Endodermal cell (in vitro differentiated cells): ENCODE data around the gene SLC7A1. TPM values are rescaled to one million over a fixed set of nuclear protein-coding genes. Genes with fewer than 3 reads are reported as not detected.
A peak's percentile ranks its signal among the peaks of the same experiment; 100 is the strongest.

ENCODE experiments used
- DNase-seq: peaks from one replicate; pipeline ENCODE4 v3.0.0-alpha.2; 2017
- H3K27ac ChIP-seq: 2 replicates; pipeline ENCODE4 v1.5.1; 2013; ENCODE audit warnings: mild to moderate bottlenecking, low read depth, low read length, moderate library complexity
- H3K27me3 ChIP-seq: 2 replicates; pipeline ENCODE4 v1.6.1; 2013; ENCODE audit warnings: mild to moderate bottlenecking, low read length, moderate library complexity; ENCODE audit not compliant: insufficient read depth, control insufficient read depth, poor library complexity, severe bottlenecking
- H3K36me3 ChIP-seq: 2 replicates; pipeline ENCODE4 v1.7.0; 2013; ENCODE audit warnings: mild to moderate bottlenecking, low read length, moderate library complexity; ENCODE audit not compliant: control insufficient read depth, insufficient read depth
- H3K4me1 ChIP-seq: one replicate; pipeline ENCODE4 v1.7.0; 2013; ENCODE audit warnings: low read length; ENCODE audit not compliant: control insufficient read depth, insufficient read depth
- H3K4me3 ChIP-seq: 2 replicates; pipeline ENCODE4 v1.5.1; 2013; ENCODE audit warnings: mild to moderate bottlenecking, low read length, moderate library complexity
- H3K9ac ChIP-seq: 2 replicates; pipeline ENCODE4 v1.6.1; 2013; ENCODE audit warnings: mild to moderate bottlenecking, low read length, moderate library complexity; ENCODE audit not compliant: poor library complexity, severe bottlenecking; ENCODE audit errors: extremely low read depth
- H3K9me3 ChIP-seq: 2 replicates; pipeline ENCODE4 v1.6.1; 2013; ENCODE audit warnings: mild to moderate bottlenecking, low read length, moderate library complexity; ENCODE audit not compliant: control insufficient read depth
- H3K27ac Mint-ChIP-seq: 2 replicates; pipeline ENCODE4 v1.8.0; 2020; ENCODE audit warnings: mixed read lengths
- H3K27me3 Mint-ChIP-seq: 2 replicates; pipeline ENCODE4 v1.8.0; 2021; ENCODE audit warnings: mild to moderate bottlenecking, mixed read lengths; ENCODE audit not compliant: insufficient read depth
- H3K36me3 Mint-ChIP-seq: 2 replicates; pipeline ENCODE4 v1.8.0; 2020; ENCODE audit warnings: low read depth, mixed read lengths
- H3K4me1 Mint-ChIP-seq: 2 replicates; pipeline ENCODE4 v1.8.0; 2020; ENCODE audit warnings: mixed read lengths
- H3K4me3 Mint-ChIP-seq: 2 replicates; pipeline ENCODE4 v1.8.0; 2020; ENCODE audit warnings: mild to moderate bottlenecking, moderate library complexity, mixed read lengths
- H3K9me3 Mint-ChIP-seq: 2 replicates; pipeline ENCODE4 v1.8.0; 2020; ENCODE audit warnings: mild to moderate bottlenecking, mixed read lengths
- CTCF ChIP-seq: fragments of 200-600 bp; sonication (generic); conservative IDR thresholded peaks from 2 replicates; pipeline ENCODE4 v1.5.0; 2021; ENCODE audit warnings: antibody characterized with exemption, mild to moderate bottlenecking
- WGBS, 2 experiments: methylation state at CpG; one replicate each; pipeline versions ENCODE4 v1.1.5 to v1.1.7; 2013; ENCODE audit warnings: missing lambda C conversion rate in 2 of 2, mixed read lengths in 1 of 2; ENCODE audit not compliant: insufficient coverage in 1 of 2, insufficient read length in 1 of 2; 5-methylcytosine and 5-hydroxymethylcytosine counted together
- total RNA-seq, 2 donors: library from RNA; stranded (reverse); fragmentation: NEBNext Ultra II Directional in 1 of 2; extraction: Animal tissue kit (Norgen Biotek cat#: 25700) in 1 of 2; gene quantifications; 2 replicates in 1 of 2; 3 replicates in 1 of 2; pipeline ENCODE4 v1.2.1, GENCODE V29; 2021

SLC7A1 gene
- total RNA-seq, 2 donors from 2014 or later: 26.0 to 27.3 TPM

- H3K27ac Mint-ChIP-seq: no peak overlapping the region
- peaks cover 7% of the 10 kb centered on the region for H3K27me3 Mint-ChIP-seq
- no peak overlapping the region for H3K4me3 Mint-ChIP-seq
- Histone ChIP-seq H3K27ac (no peak overlapping the region), H3K4me1 (peaks cover 6% of the 10 kb centered on the region), H3K27me3 (no peaks in the 10 kb centered on the region), H3K9ac (no peak overlapping the region), H3K4me3 (no peak overlapping the region), H3K36me3 (no peaks in the 10 kb centered on the region), H3K9me3 (no peaks in the 10 kb centered on the region)
- DNase-seq: peak; percentile 54
- H3K4me1 Mint-ChIP-seq: peaks cover 22% of the 10 kb centered on the region
- TF ChIP-seq CTCF: no peak
- no peaks in the 10 kb centered on the region for H3K36me3 Mint-ChIP-seq
- no peaks in the 10 kb centered on the region for H3K9me3 Mint-ChIP-seq
- WGBS, 2 experiments: 90 to 92% methylated on average over 20 to 22 of the region's 22 CpGs
Observed at GRCh38 chr13:29487466-29488454, 107.7 kb downstream of the SLC7A1 start.

- Histone ChIP-seq H3K9ac (no peak overlapping the region), H3K4me1 (peaks cover 6% of the 10 kb centered on the region), H3K4me3 (no peak overlapping the region), H3K27ac (no peak overlapping the region), H3K27me3 (peaks cover 7% of the 10 kb centered on the region), H3K9me3 (no peaks in the 10 kb centered on the region), H3K36me3 (no peaks in the 10 kb centered on the region)
- Mint-ChIP-seq H3K9me3 (no peaks in the 10 kb centered on the region), H3K4me3 (no peak overlapping the region), H3K27me3 (peaks cover 13% of the 10 kb centered on the region), H3K4me1 (peaks cover 30% of the 10 kb centered on the region), H3K27ac (no peak overlapping the region), H3K36me3 (no peaks in the 10 kb centered on the region)
- peak; percentile 2 for DNase-seq
- WGBS, 2 experiments: 82% methylated on average over 3 of the region's 3 CpGs; no CpG with 5 or more reads in 1 of the 2 experiments
- TF ChIP-seq CTCF: no peak
Observed at GRCh38 chr13:29486551-29486950, 108.9 kb downstream of the SLC7A1 start.

DNA sequence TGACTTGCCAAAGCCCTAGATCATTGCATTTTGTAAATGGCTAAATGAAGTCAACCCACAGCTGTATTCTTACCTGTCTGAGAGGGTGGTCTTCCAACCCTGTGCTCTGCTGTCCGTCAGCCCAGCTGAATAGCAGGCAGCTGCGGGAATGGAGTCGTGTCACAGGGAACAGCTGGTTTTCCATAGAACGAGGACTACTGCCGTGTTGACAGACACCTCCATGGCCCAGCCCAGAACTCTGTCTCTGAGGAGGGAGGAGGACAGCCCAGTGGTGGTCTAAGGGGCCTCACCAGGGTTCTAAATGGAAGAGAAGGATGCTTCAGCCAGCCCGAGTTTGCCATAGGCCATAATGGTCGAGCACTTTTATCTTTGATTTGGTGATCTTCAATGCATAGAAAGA is 110.7 kb downstream of the SLC7A1 start:
- no peak overlapping the region for H3K4me3 Mint-ChIP-seq
- no peak overlapping the region for H3K4me3 ChIP-seq
- no peak overlapping the region for H3K9ac ChIP-seq
- peaks cover 30% of the 10 kb centered on the region for H3K4me1 Mint-ChIP-seq
- H3K4me1 ChIP-seq: peaks cover 6% of the 10 kb centered on the region
- H3K27me3 Mint-ChIP-seq: peaks cover 23% of the 10 kb centered on the region
- peaks cover 7% of the 10 kb centered on the region for H3K27me3 ChIP-seq
- WGBS, 2 experiments: 86 to 93% methylated on average over 6 to 7 of the region's 7 CpGs
- no peaks in the 10 kb centered on the region for H3K9me3 ChIP-seq
- no peaks in the 10 kb centered on the region for H3K36me3 Mint-ChIP-seq
- peak; percentile 24 for DNase-seq
- no peak overlapping the region for H3K27ac Mint-ChIP-seq
- no peak for TF ChIP-seq CTCF
- H3K27ac ChIP-seq: no peak overlapping the region
- no peaks in the 10 kb centered on the region for H3K9me3 Mint-ChIP-seq
- H3K36me3 ChIP-seq: no peaks in the 10 kb centered on the region
